ENCODE measurements around the gene STS. TPM values are rescaled to one million over a fixed set of nuclear protein-coding genes. Genes with fewer than 3 reads are reported as not detected.

Gene STS
- total RNA-seq, 1 donor from 2014 or later, result 3.9 TPM

- H3K4me3 Mint-ChIP-seq (ENCODE audit: unreplicated experiment), result no peak overlapping the region
- FAIRE-seq, result peak; percentile 82
- peak overlapping the region; percentile 81 for H3K27ac Mint-ChIP-seq (ENCODE audit: unreplicated experiment)
- Histone ChIP-seq H3K36me3 (ENCODE audit: insufficient read depth, low read length) (no peaks in the 10 kb centered on the region), H3K9me3 (ENCODE audit: insufficient read depth, low read depth, low read length) (no peaks in the 10 kb centered on the region), H3K4me3 (ENCODE audit: insufficient read depth, low read depth, low read length) (no peak overlapping the region), H3K27me3 (ENCODE audit: insufficient read depth, low read length) (no peaks in the 10 kb centered on the region), H3K4me1 (ENCODE audit: insufficient read depth, low read length) (no peaks in the 10 kb centered on the region), H3K27ac (ENCODE audit: low read depth, low read length) (no peak overlapping the region), H3K4me2 (ENCODE audit: low read length) (peak overlapping the region; percentile 77), H2AFZ (ENCODE audit: low read depth, low read length) (peak overlapping the region; percentile 32), H3K9ac (ENCODE audit: low read length) (peak overlapping the region; percentile 37), H4K20me1 (ENCODE audit: insufficient read depth, low read length) (no peaks in the 10 kb centered on the region), H3K79me2 (ENCODE audit: insufficient read depth, low read length) (no peaks in the 10 kb centered on the region)
- TF ChIP-seq CTCF (IDR thresholded peaks at IDR 0.05; ENCODE audit: insufficient read depth, low read depth, low read length) (no peak), EZH2 (IDR thresholded peaks at IDR 0.05; ENCODE audit: insufficient read depth, low read length) (no peak)
- H3K27me3 Mint-ChIP-seq (ENCODE audit: low read depth, unreplicated experiment), result no peaks in the 10 kb centered on the region
- no peaks in the 10 kb centered on the region for H3K36me3 Mint-ChIP-seq (ENCODE audit: low read depth, unreplicated experiment)
- H3K4me1 Mint-ChIP-seq (ENCODE audit: low read depth, unreplicated experiment), result peaks cover 14% of the 10 kb centered on the region
- H3K9me3 Mint-ChIP-seq (ENCODE audit: unreplicated experiment), result no peaks in the 10 kb centered on the region
- DNase-seq (ENCODE audit: low read depth), result peak; percentile 8
Measured at GRCh38 chrX:7109049-7109531, 38.4 kb upstream of the STS start.

GRCh38 chrX:7109838-7110793 lies 37.4 kb upstream of the STS start:
- Histone ChIP-seq H3K36me3 (ENCODE audit: insufficient read depth, low read length) (no peaks in the 10 kb centered on the region), H3K27me3 (ENCODE audit: insufficient read depth, low read length) (no peaks in the 10 kb centered on the region), H3K27ac (ENCODE audit: low read depth, low read length) (no peak overlapping the region), H4K20me1 (ENCODE audit: insufficient read depth, low read length) (no peaks in the 10 kb centered on the region), H3K79me2 (ENCODE audit: insufficient read depth, low read length) (no peaks in the 10 kb centered on the region), H3K9me3 (ENCODE audit: insufficient read depth, low read depth, low read length) (no peaks in the 10 kb centered on the region), H3K4me3 (ENCODE audit: insufficient read depth, low read depth, low read length) (no peak overlapping the region), H3K4me1 (ENCODE audit: insufficient read depth, low read length) (no peaks in the 10 kb centered on the region), H3K4me2 (ENCODE audit: low read length) (peak overlapping the region; percentile 77), H3K9ac (ENCODE audit: low read length) (no peak overlapping the region), H2AFZ (ENCODE audit: low read depth, low read length) (no peak overlapping the region)
- no peak for TF ChIP-seq EZH2 (IDR thresholded peaks at IDR 0.05; ENCODE audit: insufficient read depth, low read length)
- no peak for TF ChIP-seq CTCF (IDR thresholded peaks at IDR 0.05; ENCODE audit: insufficient read depth, low read depth, low read length)
- FAIRE-seq, result no peak
- Mint-ChIP-seq H3K4me3 (ENCODE audit: unreplicated experiment) (no peak overlapping the region), H3K9me3 (ENCODE audit: unreplicated experiment) (no peaks in the 10 kb centered on the region), H3K4me1 (ENCODE audit: low read depth, unreplicated experiment) (peaks cover 14% of the 10 kb centered on the region), H3K27me3 (ENCODE audit: low read depth, unreplicated experiment) (no peaks in the 10 kb centered on the region), H3K36me3 (ENCODE audit: low read depth, unreplicated experiment) (no peaks in the 10 kb centered on the region), H3K27ac (ENCODE audit: unreplicated experiment) (no peak overlapping the region)
- no peak for DNase-seq (ENCODE audit: low read depth)

Measured in astrocyte (in vitro differentiated cells and primary cell).